ENCODE data around the gene CYP4F8. TPM values are rescaled to one million over a fixed set of nuclear protein-coding genes. Genes with fewer than 3 reads are reported as not detected.

Gene CYP4F8
- polyA plus RNA-seq, 1 donor, result not detected

Other genes with a start within 250 kb of the CYP4F8 start
- gene AKAP8, start 235.4 kb upstream of the CYP4F8 start, polyA plus RNA-seq (ENCODE audit: insufficient read length), result 20.9 TPM
- gene AKAP8L, start 196.2 kb upstream of the CYP4F8 start, polyA plus RNA-seq (ENCODE audit: insufficient read length), result 69.5 TPM
- 31.2 TPM for gene WIZ, start 165.3 kb upstream of the CYP4F8 start, polyA plus RNA-seq (ENCODE audit: insufficient read length)
- 0.90 TPM for gene RASAL3, start 150.7 kb upstream of the CYP4F8 start, polyA plus RNA-seq (ENCODE audit: insufficient read length)
- gene PGLYRP2, start 135.7 kb upstream of the CYP4F8 start, polyA plus RNA-seq (ENCODE audit: insufficient read length), result not detected
- not detected for gene CYP4F22, start 106.7 kb upstream of the CYP4F8 start, polyA plus RNA-seq (ENCODE audit: insufficient read length)
- gene CYP4F3, start 25.7 kb downstream of the CYP4F8 start, polyA plus RNA-seq (ENCODE audit: insufficient read length), result 0.24 TPM
- gene CYP4F12, start 57.9 kb downstream of the CYP4F8 start, polyA plus RNA-seq (ENCODE audit: insufficient read length), result 0.62 TPM
- gene OR10H2, start 112.8 kb downstream of the CYP4F8 start, polyA plus RNA-seq (ENCODE audit: insufficient read length), result not detected
- gene OR10H3, start 122.8 kb downstream of the CYP4F8 start, polyA plus RNA-seq (ENCODE audit: insufficient read length), result not detected
- gene OR10H5, start 172.4 kb downstream of the CYP4F8 start, polyA plus RNA-seq (ENCODE audit: insufficient read length), result 0.04 TPM
- gene OR10H1, start 200.4 kb downstream of the CYP4F8 start, polyA plus RNA-seq (ENCODE audit: insufficient read length), result 0.04 TPM

Data from forelimb muscle (tissue), 1 donor.